Upper lobe of right lung (tissue), 1 donor: Measurements from ENCODE around the gene SORL1. TPM values are rescaled to one million over a fixed set of nuclear protein-coding genes. Genes with fewer than 3 reads are reported as not detected.
A peak's percentile ranks its signal among the peaks of the same experiment; 100 is the strongest.
"Not testable (repeated sequence)": the region's sequence is repeated elsewhere in the genome, so short reads cannot be mapped to it uniquely, and the experiment has no call there.

Experiments used
- ATAC-seq: fragments of 200-7000 bp; cut with Tn5 transposase; one replicate; pipeline ENCODE4 v1.9.1; 2020; ENCODE audit warnings: mild to moderate bottlenecking, moderate library complexity
- DNase-seq: peaks from one replicate; pipeline ENCODE4 v3.0.0-alpha.2; 2020
- H3K27ac ChIP-seq: fragments of 200-600 bp; one replicate; pipeline ENCODE4 v1.8.0; 2022
- H3K27me3 ChIP-seq: fragments of 200-600 bp; one replicate; pipeline ENCODE4 v1.8.0; 2022; ENCODE audit warnings: mild to moderate bottlenecking
- H3K36me3 ChIP-seq: fragments of 200-600 bp; one replicate; pipeline ENCODE4 v1.8.0; 2022
- H3K4me1 ChIP-seq: fragments of 200-600 bp; one replicate; pipeline ENCODE4 v1.8.0; 2022
- H3K4me3 ChIP-seq: fragments of 200-600 bp; one replicate; pipeline ENCODE4 v1.8.0; 2022; ENCODE audit warnings: mild to moderate bottlenecking
- H3K9me3 ChIP-seq: fragments of 200-600 bp; one replicate; pipeline ENCODE4 v1.8.0; 2022
- CTCF ChIP-seq: fragments of 200-600 bp; IDR thresholded peaks from one replicate; pipeline ENCODE4 v1.8.0; 2022; ENCODE audit warnings: antibody characterized with exemption
- intact Hi-C: fragments of 100-400 bp; cut with DNase I; formaldehyde crosslinking; loops from one replicate; pipeline ENCODE4 v1.11.0; 2022
- total RNA-seq: library from RNA; stranded (reverse); fragmentation: NEBNext Ultra II Directional; extraction: Animal tissue kit (Norgen Biotek cat#: 25700); gene quantifications from one replicate; pipeline ENCODE4 v1.2.1, GENCODE V29; 2021
- donor health status: DM: no; HTN: yes; CAD: no; lungs with severe emphysema.

The SORL1 gene
- total RNA-seq, 1 donor from 2014 or later, result 48.3 TPM

GRCh38 chr11:121634273-121634672, 182.2 kb downstream of the SORL1 start:
- Histone ChIP-seq H3K27me3 (no peaks in the 10 kb centered on the region), H3K36me3 (no peaks in the 10 kb centered on the region), H3K4me3 (no peak overlapping the region), H3K27ac (no peak overlapping the region), H3K9me3 (no peaks in the 10 kb centered on the region), H3K4me1 (no peaks in the 10 kb centered on the region)
- intact Hi-C loops, result no loop called here
- DNase-seq (no peak), ATAC-seq (no peak)
- TF ChIP-seq CTCF, result no peak

GRCh38 chr11:121634889-121635288, 182.8 kb downstream of the SORL1 start:
- H3K9me3 ChIP-seq, result no peaks in the 10 kb centered on the region
- no peak overlapping the region for H3K4me3 ChIP-seq
- H3K4me1 ChIP-seq, result no peaks in the 10 kb centered on the region
- no peaks in the 10 kb centered on the region for H3K36me3 ChIP-seq
- ATAC-seq, result peak; percentile 50
- no peak overlapping the region for H3K27ac ChIP-seq
- H3K27me3 ChIP-seq, result no peaks in the 10 kb centered on the region
- no peak for TF ChIP-seq CTCF
- intact Hi-C loops, result no loop called here
- no peak for DNase-seq

- H3K4me3 ChIP-seq, result no peak overlapping the region
- H3K27ac ChIP-seq, result no peak overlapping the region
- no peaks in the 10 kb centered on the region for H3K27me3 ChIP-seq
- TF ChIP-seq CTCF, result no peak
- H3K36me3 ChIP-seq, result no peaks in the 10 kb centered on the region
- DNase-seq (no peak), ATAC-seq (no peak)
- H3K9me3 ChIP-seq, result no peaks in the 10 kb centered on the region
- no peaks in the 10 kb centered on the region for H3K4me1 ChIP-seq
- intact Hi-C loops, result no loop called here
Observed at GRCh38 chr11:121636081-121636799, 184.1 kb downstream of the SORL1 start.

GRCh38 chr11:121636800-121637176, 184.7 kb downstream of the SORL1 start:
- intact Hi-C loops, result no loop called here
- Histone ChIP-seq H3K27ac (no peak overlapping the region), H3K27me3 (no peaks in the 10 kb centered on the region), H3K4me1 (no peaks in the 10 kb centered on the region), H3K4me3 (no peak overlapping the region), H3K36me3 (no peaks in the 10 kb centered on the region), H3K9me3 (no peaks in the 10 kb centered on the region)
- DNase-seq (no peak), ATAC-seq (no peak)
- no peak for TF ChIP-seq CTCF

- H3K27ac ChIP-seq, DNase-seq, H3K36me3 ChIP-seq, H3K4me1 ChIP-seq, H3K4me3 ChIP-seq, ATAC-seq, H3K27me3 ChIP-seq, intact Hi-C loops, H3K9me3 ChIP-seq: not testable (repeated sequence)
Observed at GRCh38 chr11:121637587-121637986, 185.5 kb downstream of the SORL1 start.

GRCh38 chr11:121643479-121644186, 191.5 kb downstream of the SORL1 start:
- intact Hi-C loops, result no loop called here
- H3K36me3 ChIP-seq, result no peaks in the 10 kb centered on the region
- no peak overlapping the region for H3K4me3 ChIP-seq
- no peaks in the 10 kb centered on the region for H3K9me3 ChIP-seq
- H3K27me3 ChIP-seq, result no peaks in the 10 kb centered on the region
- no peaks in the 10 kb centered on the region for H3K4me1 ChIP-seq
- DNase-seq, result no peak
- no peak overlapping the region for H3K27ac ChIP-seq
- no peak for TF ChIP-seq CTCF
- ATAC-seq, result no peak
